SK-N-SH treated with all-trans-retinoic acid at 6 μM for 48 hours (cell line): ENCODE data around the gene KLHL34.

ENCODE experiments used
- ATAC-seq: fragments of 200-7000 bp; cut with Tn5 transposase; 3 replicates; pipeline ENCODE4 v1.9.1; 2020; ENCODE audit warnings: mild to moderate bottlenecking, moderate library complexity
- ARNTL ChIP-seq: fragments of 450-650 bp; formaldehyde crosslinking; IDR thresholded peaks from 2 replicates; pipeline ENCODE4 v1.5.0; 2020; ENCODE audit warnings: low read depth, mild to moderate bottlenecking, moderate library complexity, borderline replicate concordance
- BACH2 ChIP-seq: fragments of 250-450 bp; sonication (Bioruptor Pico); IDR thresholded peaks from 2 replicates; pipeline ENCODE4 v1.9.0; 2021; ENCODE audit warnings: mild to moderate bottlenecking, borderline replicate concordance
- CREB5 ChIP-seq: fragments of 250-450 bp; sonication (Bioruptor Pico); IDR thresholded peaks from 2 replicates; pipeline ENCODE4 v1.5.1; 2020; ENCODE audit warnings: low read depth, mild to moderate bottlenecking, moderate library complexity
- CSDC2 ChIP-seq: fragments of 250-450 bp; sonication (Bioruptor Pico); IDR thresholded peaks from 2 replicates; pipeline ENCODE4 v1.5.0; 2020; ENCODE audit warnings: mild to moderate bottlenecking, moderate library complexity
- CSRNP3 ChIP-seq: fragments of 250-450 bp; sonication (Bioruptor Pico); IDR thresholded peaks from 2 replicates; pipeline ENCODE4 v1.5.1; 2021; ENCODE audit warnings: mild to moderate bottlenecking, moderate library complexity
- ESRRG ChIP-seq: fragments of 250-450 bp; sonication (Bioruptor Pico); IDR thresholded peaks from 2 replicates; pipeline ENCODE4 v1.6.1; 2021; ENCODE audit warnings: mild to moderate bottlenecking
- GLIS3 ChIP-seq: fragments of 250-450 bp; sonication (Bioruptor Pico); IDR thresholded peaks from 2 replicates; pipeline ENCODE4 v1.5.0; 2020; ENCODE audit warnings: mild to moderate bottlenecking, moderate library complexity
- PATZ1 ChIP-seq: fragments of 250-450 bp; sonication (Bioruptor Pico); IDR thresholded peaks from 2 replicates; pipeline ENCODE4 v1.8.0; 2020; ENCODE audit warnings: mild to moderate bottlenecking, moderate library complexity, borderline replicate concordance
- POU6F1 ChIP-seq: fragments of 250-450 bp; sonication (Bioruptor Pico); IDR thresholded peaks from 2 replicates; pipeline ENCODE4 v1.8.0; 2021; ENCODE audit warnings: low read depth, mild to moderate bottlenecking, moderate library complexity, borderline replicate concordance
- PPARA ChIP-seq: fragments of 250-450 bp; sonication (Bioruptor Pico); IDR thresholded peaks from 2 replicates; pipeline ENCODE4 v1.5.0; 2020; ENCODE audit warnings: mild to moderate bottlenecking, borderline replicate concordance
- RARB ChIP-seq: fragments of 250-450 bp; sonication (Bioruptor Pico); IDR thresholded peaks from 2 replicates; pipeline ENCODE4 v1.8.0; 2021; ENCODE audit warnings: mild to moderate bottlenecking, moderate library complexity
- SNAI2 ChIP-seq: fragments of 250-450 bp; sonication (Bioruptor Pico); IDR thresholded peaks from 2 replicates; pipeline ENCODE4 v1.5.0; 2020; ENCODE audit warnings: mild to moderate bottlenecking, moderate library complexity
- TOX ChIP-seq: fragments of 250-450 bp; sonication (Bioruptor Pico); IDR thresholded peaks from 2 replicates; pipeline ENCODE4 v1.8.0; 2021; ENCODE audit warnings: mild to moderate bottlenecking, moderate library complexity, borderline replicate concordance
- TSHZ2 ChIP-seq: fragments of 250-450 bp; sonication (Bioruptor Pico); IDR thresholded peaks from 2 replicates; pipeline ENCODE4 v1.5.0; 2020; ENCODE audit warnings: mild to moderate bottlenecking, moderate library complexity
- ZC3H10 ChIP-seq: fragments of 250-450 bp; sonication (Bioruptor Pico); IDR thresholded peaks from 2 replicates; pipeline ENCODE4 v1.5.1; 2021; ENCODE audit warnings: mild to moderate bottlenecking, moderate library complexity
- ZFP3 ChIP-seq: fragments of 250-450 bp; sonication (Bioruptor Pico); IDR thresholded peaks from 2 replicates; pipeline ENCODE4 v1.5.0; 2020; ENCODE audit warnings: mild to moderate bottlenecking, moderate library complexity
- ZFP30 ChIP-seq: fragments of 450-650 bp; formaldehyde crosslinking; IDR thresholded peaks from 2 replicates; pipeline ENCODE4 v1.5.0; 2022; ENCODE audit warnings: mild to moderate bottlenecking, moderate library complexity
- ZNF565 ChIP-seq: fragments of 450-650 bp; formaldehyde crosslinking; conservative IDR thresholded peaks from 2 replicates; pipeline ENCODE4 v1.5.0; 2020; ENCODE audit warnings: low read depth, mild to moderate bottlenecking, moderate library complexity
- ZNF70 ChIP-seq: fragments of 450-650 bp; formaldehyde crosslinking; IDR thresholded peaks from 2 replicates; pipeline ENCODE4 v1.5.0; 2020; ENCODE audit warnings: mild to moderate bottlenecking, moderate library complexity
- ZNF8 ChIP-seq: fragments of 450-650 bp; formaldehyde crosslinking; IDR thresholded peaks from 2 replicates; pipeline ENCODE4 v1.5.0; 2020; ENCODE audit warnings: mild to moderate bottlenecking, moderate library complexity

Gene KLHL34

GRCh38 chrX:21632027-21632426 lies 26.1 kb downstream of the KLHL34 start:
- ATAC-seq = no peak
- no peak for TF ChIP-seq CREB5 (CRISPR knock-in tag)
- no peak for TF ChIP-seq RARB (CRISPR knock-in tag)
- no peak for TF ChIP-seq CSDC2
- no peak for TF ChIP-seq PPARA (CRISPR knock-in tag)
- no peak for TF ChIP-seq ZFP3 (CRISPR knock-in tag)
- TF ChIP-seq ZNF565 = no peak
- no peak for TF ChIP-seq POU6F1 (CRISPR knock-in tag)
- TF ChIP-seq PATZ1 = no peak
- no peak for TF ChIP-seq BACH2 (CRISPR knock-in tag)
- no peak for TF ChIP-seq ESRRG (CRISPR knock-in tag)
- TF ChIP-seq ZNF8 (CRISPR knock-in tag) = no peak
- no peak for TF ChIP-seq ZC3H10 (CRISPR knock-in tag)
- TF ChIP-seq TOX (CRISPR knock-in tag) = no peak
- TF ChIP-seq GLIS3 (CRISPR knock-in tag) = no peak
- TF ChIP-seq ARNTL (CRISPR knock-in tag) = no peak
- no peak for TF ChIP-seq CSRNP3 (CRISPR knock-in tag)
- no peak for TF ChIP-seq ZFP30
- no peak for TF ChIP-seq TSHZ2 (CRISPR knock-in tag)
- TF ChIP-seq ZNF70 = no peak

GRCh38 chrX:21623778-21624501 lies 34.2 kb downstream of the KLHL34 start:
- ATAC-seq = no peak

More at GRCh38 chrX:21623778-21624501, 34.2 kb downstream of the KLHL34 start:
- no peak for TF ChIP-seq RARB (CRISPR knock-in tag)
- TF ChIP-seq SNAI2 (CRISPR knock-in tag) = no peak
- TF ChIP-seq CSRNP3 (CRISPR knock-in tag) = no peak
- no peak for TF ChIP-seq PATZ1
